Activated CD4-positive, alpha-beta T cell treated with anti-CD3 and anti-CD28 coated beads, Interleukin-2, amount 50 U/mL, for 1 hour (primary cell): ENCODE measurements around the gene C1GALT1.
"Not testable (repeated sequence)": the region's sequence is repeated elsewhere in the genome, so short reads cannot be mapped to it uniquely, and the experiment has no call there.

Source experiments
- DNase-seq: peaks from one replicate; pipeline ENCODE4 v3.0.0-alpha.2; 2020

The C1GALT1 gene

GRCh38 chr7:7173956-7174632 lies 8.2 kb upstream of the C1GALT1 start:
- no peak for DNase-seq

- DNase-seq, result no peak
These were observed 7.2 kb upstream of the C1GALT1 start for GRCh38 chr7:7175075-7175695.

GRCh38 chr7:7176406-7177043 lies 5.8 kb upstream of the C1GALT1 start:
- no peak for DNase-seq

- no peak for DNase-seq
These were observed 5.3 kb upstream of the C1GALT1 start for GRCh38 chr7:7177044-7177517.

- DNase-seq, result no peak
These were observed 4.3 kb upstream of the C1GALT1 start for GRCh38 chr7:7178081-7178480.

- no peak for DNase-seq
These were observed 3.4 kb upstream of the C1GALT1 start for GRCh38 chr7:7178906-7179305.

GRCh38 chr7:7180725-7181449 lies 1.5 kb upstream of the C1GALT1 start:
- no peak for DNase-seq

GRCh38 chr7:7181519-7182155 lies 707 bp upstream of the C1GALT1 start:
- DNase-seq, result peak; percentile 38

GRCh38 chr7:7183061-7183837 lies 905 bp downstream of the C1GALT1 start:
- peak; percentile 30 for DNase-seq

- no peak for DNase-seq
These were observed 1.6 kb downstream of the C1GALT1 start for GRCh38 chr7:7183838-7184463.

GRCh38 chr7:7185371-7185989 lies 3.1 kb downstream of the C1GALT1 start:
- no peak for DNase-seq

- no peak for DNase-seq
These were observed 5.7 kb downstream of the C1GALT1 start for GRCh38 chr7:7188091-7188490.

GRCh38 chr7:7188742-7189141 lies 6.4 kb downstream of the C1GALT1 start:
- no peak for DNase-seq

GRCh38 chr7:7190142-7190541 lies 7.8 kb downstream of the C1GALT1 start:
- no peak for DNase-seq

- no peak for DNase-seq
These were observed 8.8 kb downstream of the C1GALT1 start for GRCh38 chr7:7191137-7191536.

GRCh38 chr7:7192798-7193788 lies 10.7 kb downstream of the C1GALT1 start:
- DNase-seq, result not testable (repeated sequence)

GRCh38 chr7:7199592-7199991 lies 17.2 kb downstream of the C1GALT1 start:
- not testable (repeated sequence) for DNase-seq

GRCh38 chr7:7200255-7200654 lies 17.9 kb downstream of the C1GALT1 start:
- not testable (repeated sequence) for DNase-seq

GRCh38 chr7:7201578-7202374 lies 19.4 kb downstream of the C1GALT1 start:
- DNase-seq, result peak; percentile 26
